K562 (cell line): ENCODE data around the gene RPL26. TPM values are rescaled to one million over a fixed set of nuclear protein-coding genes. Genes with fewer than 3 reads are reported as not detected.
A peak's percentile ranks its signal among the peaks of the same experiment; 100 is the strongest.

Source experiments
- ASH1L ChIP-seq: fragments of 450-650 bp; IDR thresholded peaks from 2 replicates; pipeline ENCODE4 v1.6.1; 2018; ENCODE audit warnings: borderline replicate concordance, mild to moderate bottlenecking, low read depth; ENCODE audit not compliant: partially characterized antibody
- CEBPZ ChIP-seq: fragments of 150-350 bp; IDR thresholded peaks from 2 replicates; pipeline ENCODE4 v1.6.1; 2014; ENCODE audit warnings: low read depth, mild to moderate bottlenecking, low read length, borderline replicate concordance
- EP400 ChIP-seq: fragments of 450-650 bp; IDR thresholded peaks from 2 replicates; pipeline ENCODE4 v1.6.1; 2017; ENCODE audit warnings: antibody characterized with exemption, mild to moderate bottlenecking, moderate library complexity
- HLTF ChIP-seq: fragments of 450-650 bp; IDR thresholded peaks from 2 replicates; pipeline ENCODE4 v1.6.1; 2016
- JUND ChIP-seq, 2 experiments: IDR thresholded peaks; 2 replicates in 1 of 2; 3 replicates in 1 of 2; pipeline ENCODE4 v1.6.1; 2011; ENCODE audit warnings: borderline replicate concordance in 2 of 2, low read depth in 2 of 2, low read length in 2 of 2, improper control_type of control experiment in 1 of 2, missing biosample characterization in 1 of 2, missing genetic modification characterization in 1 of 2, missing genetic modification reagents in 1 of 2
- KDM2B ChIP-seq: fragments of 250-450 bp; sonication (Bioruptor Pico); IDR thresholded peaks from 2 replicates; pipeline ENCODE4 v1.8.0; 2021; ENCODE audit warnings: mild to moderate bottlenecking, moderate library complexity
- MAFF ChIP-seq: IDR thresholded peaks from 2 replicates; pipeline ENCODE4 v1.6.1; 2012; ENCODE audit warnings: low read length, improper control_type of control experiment
- MTF1 ChIP-seq: fragments of 250-450 bp; sonication (Bioruptor Pico); IDR thresholded peaks from 2 replicates; pipeline ENCODE4 v1.9.0; 2021; ENCODE audit warnings: moderate library complexity, mild to moderate bottlenecking, inconsistent platforms, borderline replicate concordance
- OTX1 ChIP-seq: fragments of 450-650 bp; formaldehyde crosslinking; IDR thresholded peaks from 2 replicates; pipeline ENCODE4 v1.4.0; 2022; ENCODE audit warnings: mild to moderate bottlenecking
- PHB ChIP-seq: fragments of 250-450 bp; sonication (Bioruptor Pico); IDR thresholded peaks from 2 replicates; pipeline ENCODE4 v1.5.0; 2021
- POLR2A ChIP-seq: fragments of 450-650 bp; conservative IDR thresholded peaks from 2 replicates; pipeline ENCODE4 v1.6.1; 2016
- POLR2AphosphoS2 ChIP-seq: IDR thresholded peaks from 2 replicates; pipeline ENCODE4 v1.6.1; 2012; ENCODE audit warnings: low read length, improper control_type of control experiment
- PPARD ChIP-seq: fragments of 250-450 bp; sonication (Bioruptor Pico); IDR thresholded peaks from 2 replicates; pipeline ENCODE4 v1.8.0; 2022; ENCODE audit warnings: inconsistent platforms, mild to moderate bottlenecking, moderate library complexity
- SLC30A9 ChIP-seq: fragments of 250-450 bp; sonication (Bioruptor Pico); IDR thresholded peaks from 2 replicates; pipeline ENCODE4 v1.8.0; 2022; ENCODE audit warnings: mild to moderate bottlenecking, moderate library complexity
- THRA ChIP-seq: fragments of 450-650 bp; IDR thresholded peaks from 2 replicates; pipeline ENCODE4 v1.6.1; 2017; ENCODE audit warnings: mild to moderate bottlenecking, moderate library complexity
- ZBTB8A ChIP-seq: fragments of 450-650 bp; IDR thresholded peaks from 2 replicates; pipeline ENCODE4 v1.6.1; 2018; ENCODE audit warnings: mild to moderate bottlenecking, moderate library complexity; ENCODE audit not compliant: partially characterized antibody
- ZFPM2 ChIP-seq: fragments of 250-450 bp; sonication (Bioruptor Pico); IDR thresholded peaks from 2 replicates; pipeline ENCODE4 v1.5.1; 2022; ENCODE audit warnings: mild to moderate bottlenecking
- ZNF197 ChIP-seq: fragments of 200-800 bp; sonication (Bioruptor generic); IDR thresholded peaks from 2 replicates; pipeline ENCODE4 v1.6.1; 2016; ENCODE audit warnings: low read depth, missing genetic modification characterization, missing compliant biosample characterization
- ZNF232 ChIP-seq: sonication (generic); formaldehyde crosslinking; IDR thresholded peaks from 2 replicates; pipeline ENCODE4 v1.8.0; 2022; ENCODE audit warnings: mild to moderate bottlenecking, missing genetic modification reagents
- ZNF274 ChIP-seq: IDR thresholded peaks from 2 replicates; pipeline ENCODE4 v1.6.1; 2011; ENCODE audit warnings: low read depth, mild to moderate bottlenecking, low read length, moderate library complexity, borderline replicate concordance
- ZNF324 ChIP-seq: fragments of 250-450 bp; sonication (Bioruptor Pico); IDR thresholded peaks from 2 replicates; pipeline ENCODE4 v1.4.0; 2020; ENCODE audit warnings: mild to moderate bottlenecking
- ZNF431 ChIP-seq: sonication (generic); formaldehyde crosslinking; IDR thresholded peaks from 2 replicates; pipeline ENCODE4 v1.8.0; 2022; ENCODE audit warnings: mild to moderate bottlenecking, missing genetic modification reagents
- ZNF76 ChIP-seq: fragments of 250-450 bp; sonication (Bioruptor Pico); IDR thresholded peaks from 2 replicates; pipeline ENCODE4 v1.4.0; 2020; ENCODE audit warnings: mild to moderate bottlenecking, moderate library complexity, borderline replicate concordance
- polyA plus RNA-seq, 8 experiments: library from polyadenylated mRNA; depleted of rRNA in 4 of 8; stranded (reverse) in 5 of 8; unstranded in 3 of 8; fragments of >200 nt; fragmentation: Nextera tagmentation in 2 of 8; fragmentation: Illumina TruSeq in 1 of 8; extraction: Ambion mirVana in 2 of 8; extraction: Trizol in 1 of 8; gene quantifications; 2 replicates each; pipeline versions ENCODE4 v1.2.1 to v1.2.3, GENCODE V29; 2011 to 2014; ENCODE audit warnings: inconsistent platforms in 1 of 8, missing spikeins in 1 of 8
- total RNA-seq, 7 experiments: library from RNA; depleted of rRNA in 6 of 7; stranded (reverse); fragments of >200 nt in 6 of 7; fragmentation: Illumina TruSeq in 2 of 7; extraction: Trizol in 2 of 7; gene quantifications; 2 replicates each; pipeline versions ENCODE4 v1.2.1 to v1.2.3, GENCODE V29; 2011 to 2021; ENCODE audit warnings: low replicate concordance in 1 of 7
- TF ChIP-seq, protein P1 (sequence below), 2 experiments: fragments of 450-650 bp in 1 of 2; sonication (generic) in 1 of 2; formaldehyde crosslinking; conservative IDR thresholded peaks; 2 replicates each; pipeline versions ENCODE4 v1.4.0 to v1.8.1; 2020 to 2022; ENCODE audit warnings: mild to moderate bottlenecking in 1 of 2, missing genetic modification reagents in 1 of 2
- TF ChIP-seq, protein P2 (sequence below): fragments of 250-450 bp; sonication (Bioruptor Pico); IDR thresholded peaks from 2 replicates; pipeline ENCODE4 v1.5.0; 2021

Gene RPL26
- total and polyA plus RNA-seq, 9 of the 15 experiments (the other 6 are each of a cell fraction or from before 2014, with no cell fraction given), result 1,474 to 4,074 (median 2,904) TPM

GRCh38 chr17:8382880-8383142 lies 182 bp downstream of the RPL26 start (continued):
- TF ChIP-seq ZNF76 (no peak), PPARD (no peak), ZBTB8A (no peak), MAFF (no peak), ASH1L (no peak), ZFPM2 (CRISPR knock-in tag) (no peak), MTF1 (CRISPR knock-in tag) (no peak), ZNF232 (CRISPR knock-in tag) (no peak), HLTF (no peak), ZNF274 (no peak), ZNF197 (CRISPR knock-in tag) (no peak), PHB (CRISPR knock-in tag) (no peak), EP400 (peak; percentile 95), CEBPZ (no peak), OTX1 (no peak), POLR2A (peak; percentile 97; the same call in 1 of the 2 replicates), POLR2AphosphoS2 (no peak), ZNF324 (CRISPR knock-in tag) (no peak), SLC30A9 (no peak), THRA (no peak), ZNF431 (no peak), KDM2B (CRISPR knock-in tag) (no peak), JUND (IDR thresholded peaks at IDR 0.05; ENCODE audit: borderline replicate concordance, low read depth, low read length) (no peak), JUND (tag; IDR thresholded peaks at IDR 0.05; ENCODE audit: borderline replicate concordance, low read depth, low read length) (no peak)
- TF ChIP-seq, protein P1, sequence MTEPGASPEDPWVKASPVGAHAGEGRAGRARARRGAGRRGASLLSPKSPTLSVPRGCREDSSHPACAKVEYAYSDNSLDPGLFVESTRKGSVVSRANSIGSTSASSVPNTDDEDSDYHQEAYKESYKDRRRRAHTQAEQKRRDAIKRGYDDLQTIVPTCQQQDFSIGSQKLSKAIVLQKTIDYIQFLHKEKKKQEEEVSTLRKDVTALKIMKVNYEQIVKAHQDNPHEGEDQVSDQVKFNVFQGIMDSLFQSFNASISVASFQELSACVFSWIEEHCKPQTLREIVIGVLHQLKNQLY (CRISPR knock-in tag; conservative IDR thresholded peaks at IDR 0.05), result no peak
- TF ChIP-seq, protein P2, sequence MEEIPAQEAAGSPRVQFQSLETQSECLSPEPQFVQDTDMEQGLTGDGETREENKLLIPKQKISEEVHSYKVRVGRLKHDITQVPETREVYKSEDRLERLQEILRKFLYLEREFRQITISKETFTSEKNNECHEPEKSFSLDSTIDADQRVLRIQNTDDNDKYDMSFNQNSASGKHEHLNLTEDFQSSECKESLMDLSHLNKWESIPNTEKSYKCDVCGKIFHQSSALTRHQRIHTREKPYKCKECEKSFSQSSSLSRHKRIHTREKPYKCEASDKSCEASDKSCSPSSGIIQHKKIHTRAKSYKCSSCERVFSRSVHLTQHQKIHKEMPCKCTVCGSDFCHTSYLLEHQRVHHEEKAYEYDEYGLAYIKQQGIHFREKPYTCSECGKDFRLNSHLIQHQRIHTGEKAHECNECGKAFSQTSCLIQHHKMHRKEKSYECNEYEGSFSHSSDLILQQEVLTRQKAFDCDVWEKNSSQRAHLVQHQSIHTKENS (CRISPR knock-in tag), result no peak
